Measurements from ENCODE around the gene GZMH.

Gene GZMH

DNA sequence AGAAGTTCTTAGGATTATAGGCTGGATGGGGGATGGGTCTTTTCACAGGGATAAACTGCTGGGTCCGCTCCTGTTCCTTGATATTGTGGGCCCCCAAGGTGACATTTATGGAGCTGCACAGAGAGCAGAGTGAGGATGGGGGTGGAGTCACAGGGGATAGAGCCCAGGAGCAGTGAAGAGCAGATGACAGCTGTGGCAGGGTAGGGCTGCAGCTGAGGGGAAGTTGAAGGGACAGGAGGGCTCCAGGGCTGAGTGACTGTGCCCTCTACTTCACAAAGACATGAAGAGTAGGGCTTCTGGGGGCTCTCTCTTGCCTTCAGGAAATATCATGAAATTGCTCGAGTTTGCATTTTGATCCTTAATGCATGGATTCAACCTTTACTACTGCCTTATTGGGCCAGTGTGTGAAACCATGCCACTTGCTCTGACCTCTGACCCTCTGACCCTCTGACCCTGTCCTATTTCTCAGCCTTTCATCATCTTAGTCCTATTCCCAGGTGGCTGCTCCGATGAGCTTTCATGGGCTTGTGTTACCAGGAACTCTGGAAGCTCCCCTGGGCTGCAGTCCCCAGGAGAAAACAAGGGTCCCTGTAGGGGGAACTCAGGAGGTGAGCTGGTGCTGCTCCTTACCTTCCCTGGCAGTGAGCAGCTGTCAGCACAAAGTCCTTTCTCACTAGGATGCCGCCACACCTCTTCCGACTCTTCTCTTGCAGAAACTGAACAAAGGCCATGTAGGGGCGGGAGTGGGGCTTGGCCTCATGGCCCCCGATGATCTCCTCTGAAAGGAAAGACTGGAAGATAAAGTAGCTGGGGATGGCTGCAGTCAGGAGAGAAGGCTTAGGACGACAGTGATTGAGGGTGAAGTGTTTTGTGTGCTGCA, 1.6 kb downstream of the GZMH start:
- Histone ChIP-seq H3K4me2 (ENCODE audit: insufficient read depth, low read length) (no peak overlapping the region), H3K27me3 (ENCODE audit: insufficient read depth, low read length, poor library complexity) (no peaks in the 10 kb centered on the region), H3K36me3 (ENCODE audit: insufficient read depth, low read length) (no peaks in the 10 kb centered on the region), H3K9ac (ENCODE audit: low read depth, low read length) (no peak overlapping the region), H3K4me3 (ENCODE audit: low read depth in 1 of 2, low read length in 2 of 2) (no peak overlapping the region), H3K4me1 (ENCODE audit: insufficient read depth, low read length) (no peaks in the 10 kb centered on the region), H3K27ac (ENCODE audit: low read length) (no peak overlapping the region), H2AFZ (ENCODE audit: low read depth, low read length) (no peak overlapping the region), H3K9me3 (ENCODE audit: insufficient read depth, low read length, severe bottlenecking) (no peaks in the 10 kb centered on the region), H3K79me2 (ENCODE audit: insufficient read depth, low read length) (no peaks in the 10 kb centered on the region), H4K20me1 (ENCODE audit: insufficient read depth, low read length) (no peaks in the 10 kb centered on the region)
- no peak for TF ChIP-seq EZH2 (IDR thresholded peaks at IDR 0.05; ENCODE audit: borderline replicate concordance, low read depth, low read length, severe bottlenecking)
- TF ChIP-seq, protein P1, sequence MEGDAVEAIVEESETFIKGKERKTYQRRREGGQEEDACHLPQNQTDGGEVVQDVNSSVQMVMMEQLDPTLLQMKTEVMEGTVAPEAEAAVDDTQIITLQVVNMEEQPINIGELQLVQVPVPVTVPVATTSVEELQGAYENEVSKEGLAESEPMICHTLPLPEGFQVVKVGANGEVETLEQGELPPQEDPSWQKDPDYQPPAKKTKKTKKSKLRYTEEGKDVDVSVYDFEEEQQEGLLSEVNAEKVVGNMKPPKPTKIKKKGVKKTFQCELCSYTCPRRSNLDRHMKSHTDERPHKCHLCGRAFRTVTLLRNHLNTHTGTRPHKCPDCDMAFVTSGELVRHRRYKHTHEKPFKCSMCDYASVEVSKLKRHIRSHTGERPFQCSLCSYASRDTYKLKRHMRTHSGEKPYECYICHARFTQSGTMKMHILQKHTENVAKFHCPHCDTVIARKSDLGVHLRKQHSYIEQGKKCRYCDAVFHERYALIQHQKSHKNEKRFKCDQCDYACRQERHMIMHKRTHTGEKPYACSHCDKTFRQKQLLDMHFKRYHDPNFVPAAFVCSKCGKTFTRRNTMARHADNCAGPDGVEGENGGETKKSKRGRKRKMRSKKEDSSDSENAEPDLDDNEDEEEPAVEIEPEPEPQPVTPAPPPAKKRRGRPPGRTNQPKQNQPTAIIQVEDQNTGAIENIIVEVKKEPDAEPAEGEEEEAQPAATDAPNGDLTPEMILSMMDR (IDR thresholded peaks at IDR 0.05; ENCODE audit: borderline replicate concordance, extremely low read depth, low read length, poor library complexity, severe bottlenecking) = no peak
- DNase-seq (no peak), ATAC-seq (ENCODE audit: insufficient read depth, low read depth) (peak; percentile 58; the same call in 1 of the 3 replicates)

DNA sequence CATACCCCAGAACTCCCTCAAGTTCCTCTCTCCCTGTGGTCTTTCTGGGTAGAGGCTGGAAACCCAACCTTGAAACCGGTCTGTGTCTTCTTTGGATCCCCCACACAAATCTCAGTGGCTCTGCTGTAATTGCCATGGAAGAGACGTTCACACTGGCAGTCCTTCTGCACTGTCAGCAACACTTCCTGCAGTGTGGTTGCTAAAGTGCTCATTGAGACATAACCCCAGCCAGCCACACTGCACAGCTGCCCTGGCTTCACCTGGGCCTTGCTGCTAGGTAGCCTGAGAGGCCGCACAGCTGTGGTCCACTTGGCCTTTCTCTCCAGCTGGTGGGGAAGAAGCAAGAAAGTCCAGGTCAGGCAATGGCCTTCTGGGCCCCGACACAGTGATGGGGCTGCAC, 2.4 kb downstream of the GZMH start:
- no peak overlapping the region for H3K9ac ChIP-seq (ENCODE audit: low read depth, low read length)
- H3K27ac ChIP-seq (ENCODE audit: low read length) = no peak overlapping the region
- H3K4me3 ChIP-seq (ENCODE audit: low read depth in 1 of 2, low read length in 2 of 2) = no peak overlapping the region
- ATAC-seq (ENCODE audit: insufficient read depth, low read depth) = no peak
- no peaks in the 10 kb centered on the region for H3K9me3 ChIP-seq (ENCODE audit: insufficient read depth, low read length, severe bottlenecking)
- no peak overlapping the region for H3K4me2 ChIP-seq (ENCODE audit: insufficient read depth, low read length)
- DNase-seq = no peak
- H4K20me1 ChIP-seq (ENCODE audit: insufficient read depth, low read length) = no peaks in the 10 kb centered on the region
- TF ChIP-seq EZH2 (IDR thresholded peaks at IDR 0.05; ENCODE audit: borderline replicate concordance, low read depth, low read length, severe bottlenecking) = no peak
- TF ChIP-seq, protein P1 (IDR thresholded peaks at IDR 0.05; ENCODE audit: borderline replicate concordance, extremely low read depth, low read length, poor library complexity, severe bottlenecking) = no peak
- H2AFZ ChIP-seq (ENCODE audit: low read depth, low read length) = no peak overlapping the region
- no peaks in the 10 kb centered on the region for H3K36me3 ChIP-seq (ENCODE audit: insufficient read depth, low read length)
- H3K4me1 ChIP-seq (ENCODE audit: insufficient read depth, low read length) = no peaks in the 10 kb centered on the region
- H3K27me3 ChIP-seq (ENCODE audit: insufficient read depth, low read length, poor library complexity) = no peaks in the 10 kb centered on the region
- no peaks in the 10 kb centered on the region for H3K79me2 ChIP-seq (ENCODE audit: insufficient read depth, low read length)

GRCh38 chr14:24606297-24606696, 3.2 kb downstream of the GZMH start:
- Histone ChIP-seq H3K79me2 (ENCODE audit: insufficient read depth, low read length) (no peaks in the 10 kb centered on the region), H3K36me3 (ENCODE audit: insufficient read depth, low read length) (no peaks in the 10 kb centered on the region), H3K4me2 (ENCODE audit: insufficient read depth, low read length) (no peak overlapping the region), H3K9ac (ENCODE audit: low read depth, low read length) (no peak overlapping the region), H2AFZ (ENCODE audit: low read depth, low read length) (no peak overlapping the region), H3K9me3 (ENCODE audit: insufficient read depth, low read length, severe bottlenecking) (no peaks in the 10 kb centered on the region), H3K4me3 (ENCODE audit: low read depth in 1 of 2, low read length in 2 of 2) (no peak overlapping the region), H4K20me1 (ENCODE audit: insufficient read depth, low read length) (no peaks in the 10 kb centered on the region), H3K4me1 (ENCODE audit: insufficient read depth, low read length) (no peaks in the 10 kb centered on the region), H3K27ac (ENCODE audit: low read length) (no peak overlapping the region), H3K27me3 (ENCODE audit: insufficient read depth, low read length, poor library complexity) (no peaks in the 10 kb centered on the region)
- DNase-seq (no peak), ATAC-seq (ENCODE audit: insufficient read depth, low read depth) (no peak)
- TF ChIP-seq, protein P1 (IDR thresholded peaks at IDR 0.05; ENCODE audit: borderline replicate concordance, extremely low read depth, low read length, poor library complexity, severe bottlenecking) = no peak
- TF ChIP-seq EZH2 (IDR thresholded peaks at IDR 0.05; ENCODE audit: borderline replicate concordance, low read depth, low read length, severe bottlenecking) = no peak

Data from DND-41 (cell line).